ENCODE measurements around the gene ELOB.
"Not testable (repeated sequence)": the region's sequence is repeated elsewhere in the genome, so short reads cannot be mapped to it uniquely, and the experiment has no call there.

ELOB gene

DNA sequence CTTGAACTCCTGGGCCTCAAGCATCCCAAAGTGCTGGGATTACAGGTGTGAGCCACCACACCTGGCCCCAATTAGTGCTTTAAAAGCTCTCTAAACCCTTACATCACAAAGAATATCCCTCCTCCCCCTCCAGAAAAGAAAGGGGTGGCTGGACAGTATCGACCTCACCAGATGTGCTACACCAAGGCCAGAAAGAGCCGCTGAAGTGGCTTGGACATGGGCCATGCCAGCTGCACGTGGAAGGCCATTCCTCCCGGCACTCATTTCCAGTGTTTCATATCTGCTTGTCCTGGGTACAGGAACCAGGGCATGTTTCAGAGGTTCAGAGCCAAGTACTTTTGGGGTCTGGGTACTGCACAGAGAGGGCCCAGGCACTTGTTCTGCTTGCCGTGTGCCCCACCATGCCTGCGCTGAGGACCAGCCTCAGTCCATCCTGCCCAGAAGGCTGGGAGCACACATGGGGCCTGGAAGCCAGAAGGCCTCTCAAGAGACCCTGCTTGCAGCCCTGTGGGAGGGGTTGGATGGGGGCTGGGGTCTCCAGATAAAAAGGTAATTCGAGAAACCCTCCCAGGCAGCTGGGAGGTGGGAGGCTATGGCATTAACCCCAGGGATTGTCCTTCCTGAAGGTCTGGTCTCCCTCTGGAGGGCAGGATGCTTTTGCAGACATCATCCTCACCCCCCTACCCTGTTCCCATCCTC, 28.2 kb downstream of the ELOB start:
- no peak for DNase-seq (ENCODE audit: low spot score)

DNA sequence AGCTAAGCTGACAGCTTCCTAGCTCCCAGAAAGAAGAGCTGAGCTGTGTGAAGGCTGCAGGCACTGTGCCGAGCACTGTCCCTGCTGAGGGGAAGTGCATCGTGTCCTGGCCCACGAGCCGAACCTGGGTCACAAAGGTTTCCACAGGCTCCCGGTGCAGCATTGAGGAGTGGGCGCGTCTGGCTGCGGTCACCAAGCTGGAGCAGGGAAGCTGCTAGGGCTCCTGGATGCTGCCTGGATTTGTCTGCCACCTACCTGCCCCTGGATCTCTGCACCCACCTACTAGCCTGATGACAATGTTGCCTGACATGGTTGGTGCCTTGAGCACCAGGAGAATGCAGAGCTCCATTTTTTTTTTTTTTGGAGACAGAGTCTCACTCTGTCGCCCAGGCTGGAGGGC, 31.1 kb downstream of the ELOB start:
- DNase-seq (ENCODE audit: low spot score): no peak

GRCh38 chr16:2745116-2745890, 31.8 kb downstream of the ELOB start:
- DNase-seq (ENCODE audit: low spot score): no peak

- DNase-seq (ENCODE audit: low spot score): no peak
These were observed 32.4 kb downstream of the ELOB start for GRCh38 chr16:2744711-2745110.

DNA sequence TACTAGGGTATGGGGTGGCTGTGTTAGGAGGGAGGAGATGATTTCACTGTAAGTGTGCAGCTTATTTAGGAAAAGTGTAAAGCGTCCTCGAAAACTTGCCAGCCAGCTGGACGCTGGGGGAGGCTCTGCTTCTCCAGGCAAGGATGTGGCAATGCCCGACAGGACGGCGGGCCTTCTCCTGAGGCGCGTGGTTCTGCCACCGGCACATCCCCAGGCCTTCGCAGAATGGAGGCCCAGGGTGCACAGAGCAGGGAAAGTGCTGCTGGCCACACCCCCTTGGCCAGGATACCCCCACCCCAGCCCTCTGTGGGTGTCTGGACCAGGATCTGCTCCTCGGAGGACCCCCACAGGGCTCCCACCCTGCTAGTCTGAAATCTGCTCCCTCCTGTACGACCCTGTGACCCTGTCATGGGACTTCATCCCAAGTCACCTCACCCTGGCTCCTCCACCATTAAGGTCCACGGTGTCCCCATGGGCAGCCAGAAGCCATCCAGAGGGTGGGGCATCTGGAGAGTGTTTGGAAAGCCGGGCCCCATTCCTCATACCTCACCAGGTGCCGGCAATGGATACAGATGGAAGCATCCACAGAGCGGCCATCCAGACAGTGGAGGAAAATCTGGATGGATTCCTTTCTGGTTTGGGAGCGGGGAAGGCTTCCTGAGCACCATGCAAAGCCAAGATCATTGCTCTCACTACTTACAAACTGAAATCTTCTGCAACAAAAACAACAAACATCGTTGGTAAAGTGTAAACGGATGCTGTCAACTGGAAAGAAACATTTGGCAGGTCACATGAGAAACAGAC, 33.9 kb downstream of the ELOB start:
- DNase-seq (ENCODE audit: low spot score): no peak

DNA sequence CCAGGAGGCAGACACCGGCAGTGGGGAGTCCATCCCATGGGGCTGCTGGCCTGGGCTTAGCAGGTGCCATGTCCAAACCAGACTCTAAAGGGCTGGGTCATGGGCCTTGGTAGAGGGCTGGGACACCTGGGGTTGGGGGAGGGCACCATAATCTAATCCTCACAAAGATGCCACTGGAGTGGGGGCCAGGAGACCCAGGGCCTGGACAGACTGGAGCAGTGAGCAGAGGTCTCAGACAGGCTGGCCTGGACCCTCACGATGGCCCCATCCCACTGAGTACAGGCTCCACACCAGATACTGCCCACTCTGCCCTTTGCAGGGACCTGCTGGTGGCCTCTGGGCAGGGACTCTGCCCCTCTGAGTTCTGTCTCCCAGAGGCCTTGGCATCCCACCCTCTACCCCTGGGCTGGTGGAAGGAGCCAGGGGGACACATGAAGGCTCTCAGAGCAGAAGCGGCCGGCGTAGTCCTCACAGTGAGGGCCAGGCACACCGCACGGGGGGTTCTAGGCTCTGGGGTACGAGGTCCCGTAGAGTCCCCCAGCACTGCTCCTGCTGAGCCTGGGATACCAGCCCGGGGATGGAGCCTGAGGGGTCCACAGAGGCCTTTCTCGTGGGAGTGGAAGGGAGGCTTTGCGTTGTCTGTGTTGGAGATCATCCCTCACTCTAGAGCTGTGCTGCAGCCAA, 34.6 kb downstream of the ELOB start:
- no peak for DNase-seq (ENCODE audit: low spot score)

GRCh38 chr16:2741168-2741567, 35.9 kb downstream of the ELOB start:
- no peak for DNase-seq (ENCODE audit: low spot score)

GRCh38 chr16:2740476-2740875, 36.6 kb downstream of the ELOB start:
- DNase-seq (ENCODE audit: low spot score): no peak

- no peak for DNase-seq (ENCODE audit: low spot score)
These were observed 37.3 kb downstream of the ELOB start for GRCh38 chr16:2739625-2740430.

DNA sequence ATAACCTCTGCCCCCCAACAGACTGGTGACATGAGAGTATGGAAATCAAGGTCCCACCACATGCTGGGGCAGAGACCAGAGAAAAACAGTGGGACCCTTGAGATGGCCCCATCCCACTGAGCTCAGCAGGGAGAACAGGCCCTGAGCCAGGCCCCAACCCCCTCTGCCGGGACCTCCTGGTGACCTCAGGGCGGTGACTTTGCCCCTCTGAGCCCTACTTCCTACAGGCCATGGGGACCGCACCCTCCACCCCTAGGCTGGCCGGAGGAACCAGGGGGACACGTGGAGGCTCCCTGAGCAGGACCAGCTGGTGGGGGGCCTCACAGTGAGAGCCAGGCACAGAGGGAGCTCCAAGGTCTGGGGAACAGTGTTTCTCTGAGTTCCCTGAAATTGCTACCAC, 38.5 kb downstream of the ELOB start:
- no peak for DNase-seq (ENCODE audit: low spot score)

GRCh38 chr16:2737895-2738418, 39.1 kb downstream of the ELOB start:
- no peak for DNase-seq (ENCODE audit: low spot score)

DNA sequence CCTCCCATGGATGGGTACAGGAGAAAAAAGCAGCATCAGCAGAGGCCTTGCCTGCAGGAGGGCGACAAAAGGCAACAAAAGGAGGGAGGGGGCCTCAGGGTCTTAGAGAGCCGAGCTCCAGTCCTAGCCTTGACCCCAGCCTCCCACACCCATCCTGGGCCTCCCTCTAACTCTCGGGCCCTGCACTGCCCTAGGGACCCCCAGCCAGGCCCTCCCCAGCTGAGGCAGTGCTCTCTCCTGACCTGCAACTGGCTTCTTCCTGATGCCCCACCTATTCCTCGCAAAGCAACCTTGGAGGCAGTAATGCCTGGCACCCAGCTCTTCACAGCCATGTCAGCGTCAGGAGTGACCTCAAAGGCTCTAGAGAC, 39.9 kb downstream of the ELOB start:
- no peak for DNase-seq (ENCODE audit: low spot score)

- DNase-seq (ENCODE audit: low spot score): no peak
These were observed 40.4 kb downstream of the ELOB start for GRCh38 chr16:2736476-2737237.

DNA sequence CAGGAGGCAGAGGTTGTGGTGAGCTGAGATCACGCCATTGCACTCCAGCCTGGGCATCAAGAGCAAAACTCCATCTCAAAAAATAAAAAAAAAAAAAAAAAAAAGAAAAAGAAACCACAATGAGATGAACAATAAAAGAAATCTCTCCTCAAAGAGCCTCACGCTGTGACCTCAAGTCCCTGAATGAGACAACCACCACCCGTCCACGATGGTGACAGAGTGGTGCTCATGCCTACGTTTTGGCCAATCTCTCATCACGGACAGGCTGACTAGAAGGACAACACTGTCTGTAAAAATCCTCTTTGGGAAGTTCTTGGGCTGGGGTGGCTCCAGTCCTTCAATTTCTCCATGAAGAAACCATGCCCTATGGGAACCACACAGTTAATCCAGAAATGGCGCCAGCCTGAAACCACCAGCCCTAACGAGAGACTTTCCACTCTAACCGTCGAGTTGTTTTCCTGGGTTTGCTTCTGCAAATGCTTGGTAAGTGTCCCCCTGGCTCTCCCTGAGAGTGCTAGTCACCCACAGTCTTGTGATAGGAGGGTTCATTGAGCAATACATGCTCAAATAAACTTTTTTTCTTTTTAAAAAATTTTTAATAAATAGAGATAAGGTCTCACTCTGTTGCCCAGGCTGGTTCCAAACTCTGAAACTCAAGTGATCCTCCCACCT, 42.1 kb downstream of the ELOB start:
- DNase-seq (ENCODE audit: low spot score): no peak

DNA sequence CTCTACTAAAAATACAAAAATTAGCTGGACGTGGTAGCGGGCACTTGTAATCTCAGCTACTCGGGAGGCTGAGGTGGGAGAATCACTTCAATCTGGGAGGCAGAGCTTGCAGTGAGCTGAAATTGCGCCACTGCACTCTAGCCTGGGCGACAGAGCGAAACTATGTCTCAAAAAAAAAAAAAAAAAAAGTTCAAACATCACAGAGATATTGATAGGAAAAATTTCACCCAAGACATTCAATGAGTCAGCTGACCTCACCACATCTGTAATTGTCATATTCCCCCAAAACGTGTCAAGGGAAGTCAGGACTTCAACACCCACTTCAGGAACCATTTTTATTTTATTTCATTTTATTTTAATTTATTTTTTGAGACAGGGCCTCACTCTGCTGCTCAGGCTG, 49.0 kb downstream of the ELOB start:
- no peak for DNase-seq (ENCODE audit: low spot score)

- DNase-seq (ENCODE audit: low spot score): no peak
These were observed 50.2 kb downstream of the ELOB start for GRCh38 chr16:2726923-2727322.

GRCh38 chr16:2724816-2725348, 52.2 kb downstream of the ELOB start:
- no peak for DNase-seq (ENCODE audit: low spot score)

- DNase-seq (ENCODE audit: low spot score): no peak
These were observed 52.9 kb downstream of the ELOB start for GRCh38 chr16:2724088-2724676.

DNA sequence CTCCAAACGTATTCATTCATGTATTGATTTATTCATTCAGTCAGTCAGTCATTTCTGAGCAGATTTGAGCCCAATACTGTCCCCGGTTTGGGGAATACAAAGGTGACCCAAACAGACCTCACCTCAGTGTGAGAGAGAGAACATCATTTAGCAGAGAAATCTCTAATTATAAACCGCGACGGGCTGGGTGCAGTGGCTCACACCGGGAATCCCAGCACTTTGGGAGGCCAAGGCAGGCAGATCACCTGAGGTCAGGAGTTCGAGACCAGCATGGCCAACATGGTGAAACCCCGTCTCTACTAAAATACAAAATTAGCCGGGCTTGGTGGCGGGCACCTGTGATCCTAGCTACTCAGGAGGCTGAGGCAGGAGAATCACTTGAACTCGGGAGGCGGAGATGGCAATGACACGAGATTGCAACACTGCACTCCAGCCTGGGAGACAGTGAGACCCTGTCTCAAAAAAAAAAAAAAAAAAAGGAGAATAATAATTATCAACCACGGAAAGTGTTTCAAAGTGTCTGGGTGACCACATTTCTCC, 55.4 kb downstream of the ELOB start:
- DNase-seq (ENCODE audit: low spot score): not testable (repeated sequence)

Data from kidney tubule cell (primary cell).